Measurements from ENCODE around the gene REST.

DNA sequence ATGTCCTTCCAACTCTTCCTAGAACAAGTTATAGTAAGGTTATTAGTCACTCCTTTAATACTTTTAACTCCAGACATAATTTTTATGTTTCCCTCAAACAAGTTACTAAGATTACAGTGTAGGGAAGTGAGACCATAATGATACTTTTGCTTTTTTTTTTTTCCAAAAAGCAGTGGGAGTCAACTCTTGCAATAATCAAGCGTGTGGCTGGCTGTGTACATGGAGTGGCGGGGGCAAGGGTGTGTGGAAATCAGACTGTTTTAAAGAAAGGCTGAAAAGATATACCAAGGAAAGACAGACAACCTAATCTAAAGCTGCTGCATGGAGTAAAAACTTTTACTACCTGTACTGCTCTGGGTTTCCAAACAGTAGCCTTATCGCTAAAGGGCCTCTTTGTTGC, 65.6 kb downstream of the REST start:
- TF ChIP-seq, protein P1, sequence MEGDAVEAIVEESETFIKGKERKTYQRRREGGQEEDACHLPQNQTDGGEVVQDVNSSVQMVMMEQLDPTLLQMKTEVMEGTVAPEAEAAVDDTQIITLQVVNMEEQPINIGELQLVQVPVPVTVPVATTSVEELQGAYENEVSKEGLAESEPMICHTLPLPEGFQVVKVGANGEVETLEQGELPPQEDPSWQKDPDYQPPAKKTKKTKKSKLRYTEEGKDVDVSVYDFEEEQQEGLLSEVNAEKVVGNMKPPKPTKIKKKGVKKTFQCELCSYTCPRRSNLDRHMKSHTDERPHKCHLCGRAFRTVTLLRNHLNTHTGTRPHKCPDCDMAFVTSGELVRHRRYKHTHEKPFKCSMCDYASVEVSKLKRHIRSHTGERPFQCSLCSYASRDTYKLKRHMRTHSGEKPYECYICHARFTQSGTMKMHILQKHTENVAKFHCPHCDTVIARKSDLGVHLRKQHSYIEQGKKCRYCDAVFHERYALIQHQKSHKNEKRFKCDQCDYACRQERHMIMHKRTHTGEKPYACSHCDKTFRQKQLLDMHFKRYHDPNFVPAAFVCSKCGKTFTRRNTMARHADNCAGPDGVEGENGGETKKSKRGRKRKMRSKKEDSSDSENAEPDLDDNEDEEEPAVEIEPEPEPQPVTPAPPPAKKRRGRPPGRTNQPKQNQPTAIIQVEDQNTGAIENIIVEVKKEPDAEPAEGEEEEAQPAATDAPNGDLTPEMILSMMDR (IDR thresholded peaks at IDR 0.05; ENCODE audit: extremely low read depth in 1 of 2, insufficient read depth in 1 of 2, low read depth in 1 of 2, low read length in 2 of 2) = no peak
- TF ChIP-seq EZH2 (IDR thresholded peaks at IDR 0.05; ENCODE audit: borderline replicate concordance, low read depth, low read length, severe bottlenecking) (no peak), POLR2AphosphoS5 (IDR thresholded peaks at IDR 0.05; ENCODE audit: insufficient read depth, low read depth, low read length) (no peak), JUN (IDR thresholded peaks at IDR 0.05; ENCODE audit: borderline replicate concordance, insufficient read depth, insufficient read length, low read depth) (no peak), POLR2A (IDR thresholded peaks at IDR 0.05; ENCODE audit: low read depth, low read length) (no peak), FOS (IDR thresholded peaks at IDR 0.05; ENCODE audit: borderline replicate concordance, insufficient read depth, low read length) (no peak), MYC (IDR thresholded peaks at IDR 0.05; ENCODE audit: low read depth, low read length) (no peak)
- TF ChIP-seq, protein P2, sequence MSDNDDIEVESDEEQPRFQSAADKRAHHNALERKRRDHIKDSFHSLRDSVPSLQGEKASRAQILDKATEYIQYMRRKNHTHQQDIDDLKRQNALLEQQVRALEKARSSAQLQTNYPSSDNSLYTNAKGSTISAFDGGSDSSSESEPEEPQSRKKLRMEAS (IDR thresholded peaks at IDR 0.05; ENCODE audit: insufficient read depth, insufficient read length) = no peak

Measured in endothelial cell of umbilical vein (primary cell).